Endothelial cell of umbilical vein (primary cell): ENCODE data around the gene ELMO1.

Source experiments
- MAX ChIP-seq: IDR thresholded peaks from 2 replicates; pipeline ENCODE4 v1.6.1; 2011; ENCODE audit not compliant: insufficient read depth, insufficient read length
- POLR2AphosphoS5 ChIP-seq: IDR thresholded peaks from 2 replicates; pipeline ENCODE4 v1.6.1; 2012; ENCODE audit warnings: low read depth, mild to moderate bottlenecking, control low read depth, low read length, moderate library complexity; ENCODE audit not compliant: insufficient read depth
- TF ChIP-seq, protein P1 (sequence below), 2 donors: IDR thresholded peaks; 1 replicate in 1 of 2; 2 replicates in 1 of 2; pipeline ENCODE4 v1.5.1; 2011; ENCODE audit warnings: low read length in 2 of 2, mild to moderate bottlenecking in 2 of 2, moderate library complexity in 2 of 2, control low read depth in 1 of 2, inconsistent platforms in 1 of 2, low read depth in 1 of 2; ENCODE audit not compliant: insufficient read depth in 1 of 2; ENCODE audit errors: extremely low read depth in 1 of 2

DNA sequence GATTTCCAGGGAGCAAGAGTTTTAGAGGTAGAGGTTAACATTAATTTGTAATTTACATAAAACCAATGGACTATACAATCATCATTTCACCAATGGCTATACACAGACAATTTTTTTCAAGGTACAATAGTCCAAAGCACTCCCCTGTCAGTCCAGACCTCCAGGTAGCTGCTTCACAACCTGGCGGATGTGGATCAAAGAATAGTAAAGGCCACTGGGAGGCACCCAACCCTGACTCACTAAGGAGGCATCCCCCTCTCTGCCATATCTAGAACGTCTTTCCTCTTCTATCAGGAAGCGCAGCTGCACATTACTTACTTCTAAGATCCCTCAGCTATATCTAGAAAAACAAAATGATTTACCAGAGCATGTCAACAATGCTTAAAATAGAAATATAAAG, 506.6 kb downstream of the ELMO1 start:
- TF ChIP-seq POLR2AphosphoS5: no peak
- TF ChIP-seq, protein P1, sequence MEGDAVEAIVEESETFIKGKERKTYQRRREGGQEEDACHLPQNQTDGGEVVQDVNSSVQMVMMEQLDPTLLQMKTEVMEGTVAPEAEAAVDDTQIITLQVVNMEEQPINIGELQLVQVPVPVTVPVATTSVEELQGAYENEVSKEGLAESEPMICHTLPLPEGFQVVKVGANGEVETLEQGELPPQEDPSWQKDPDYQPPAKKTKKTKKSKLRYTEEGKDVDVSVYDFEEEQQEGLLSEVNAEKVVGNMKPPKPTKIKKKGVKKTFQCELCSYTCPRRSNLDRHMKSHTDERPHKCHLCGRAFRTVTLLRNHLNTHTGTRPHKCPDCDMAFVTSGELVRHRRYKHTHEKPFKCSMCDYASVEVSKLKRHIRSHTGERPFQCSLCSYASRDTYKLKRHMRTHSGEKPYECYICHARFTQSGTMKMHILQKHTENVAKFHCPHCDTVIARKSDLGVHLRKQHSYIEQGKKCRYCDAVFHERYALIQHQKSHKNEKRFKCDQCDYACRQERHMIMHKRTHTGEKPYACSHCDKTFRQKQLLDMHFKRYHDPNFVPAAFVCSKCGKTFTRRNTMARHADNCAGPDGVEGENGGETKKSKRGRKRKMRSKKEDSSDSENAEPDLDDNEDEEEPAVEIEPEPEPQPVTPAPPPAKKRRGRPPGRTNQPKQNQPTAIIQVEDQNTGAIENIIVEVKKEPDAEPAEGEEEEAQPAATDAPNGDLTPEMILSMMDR (IDR thresholded peaks at IDR 0.05; ENCODE audit: extremely low read depth in 1 of 2, insufficient read depth in 1 of 2, low read depth in 1 of 2, low read length in 2 of 2): no peak
- TF ChIP-seq MAX: no peak
